Stimulated activated CD8-positive, alpha-beta memory T cell treated with anti-CD3 and anti-CD28 coated beads, Interleukin-4, amount 100 ng/mL, for 24 hours (primary cell): ENCODE measurements around the gene RARA.
A peak's percentile ranks its signal among the peaks of the same experiment; 100 is the strongest.

ENCODE experiments used
- DNase-seq: peaks from one replicate; pipeline ENCODE4 v3.0.0-alpha.2; 2020; ENCODE audit warnings: low read depth

Gene RARA

DNA sequence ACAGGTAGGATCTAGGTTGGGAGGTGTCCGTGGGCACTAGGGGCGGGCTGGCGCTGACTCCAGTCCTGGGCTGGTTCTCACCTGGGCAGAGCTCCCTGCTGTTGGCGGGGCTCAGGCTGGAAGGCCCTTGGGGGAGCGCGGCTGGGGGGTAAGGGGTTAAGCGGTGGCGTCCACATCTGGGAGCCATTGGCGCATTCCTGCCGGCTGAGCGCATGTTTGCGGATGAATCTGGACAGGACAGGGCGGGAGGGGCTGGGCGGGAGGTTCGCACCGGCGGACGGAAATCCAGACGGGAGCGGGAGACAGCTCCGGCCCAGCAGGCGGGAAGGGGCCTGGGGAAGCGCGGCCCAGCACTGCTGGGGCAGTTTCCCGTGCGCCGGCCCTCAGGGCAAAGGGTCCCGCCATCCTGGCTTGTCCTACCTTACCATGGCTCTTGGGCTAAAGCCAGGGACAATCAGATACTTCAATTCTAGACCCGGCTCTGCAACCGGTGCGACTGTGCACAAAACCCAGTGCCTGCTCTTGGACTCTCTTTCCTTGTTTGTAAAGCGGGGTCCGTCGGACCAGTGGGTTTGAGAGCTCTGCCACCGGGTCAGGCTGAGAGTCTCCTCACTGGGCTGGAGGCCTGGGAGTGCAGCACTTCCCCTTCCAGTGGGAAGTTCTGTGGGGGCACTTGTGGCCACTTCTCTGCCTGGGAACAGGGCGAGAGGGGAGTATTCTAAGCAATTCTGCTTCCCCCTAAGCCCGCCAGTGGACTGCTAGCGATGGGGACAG is 7.8 kb downstream of the RARA start:
- no peak for DNase-seq

GRCh38 chr17:40317345-40317873 is 8.4 kb downstream of the RARA start:
- no peak for DNase-seq

DNA sequence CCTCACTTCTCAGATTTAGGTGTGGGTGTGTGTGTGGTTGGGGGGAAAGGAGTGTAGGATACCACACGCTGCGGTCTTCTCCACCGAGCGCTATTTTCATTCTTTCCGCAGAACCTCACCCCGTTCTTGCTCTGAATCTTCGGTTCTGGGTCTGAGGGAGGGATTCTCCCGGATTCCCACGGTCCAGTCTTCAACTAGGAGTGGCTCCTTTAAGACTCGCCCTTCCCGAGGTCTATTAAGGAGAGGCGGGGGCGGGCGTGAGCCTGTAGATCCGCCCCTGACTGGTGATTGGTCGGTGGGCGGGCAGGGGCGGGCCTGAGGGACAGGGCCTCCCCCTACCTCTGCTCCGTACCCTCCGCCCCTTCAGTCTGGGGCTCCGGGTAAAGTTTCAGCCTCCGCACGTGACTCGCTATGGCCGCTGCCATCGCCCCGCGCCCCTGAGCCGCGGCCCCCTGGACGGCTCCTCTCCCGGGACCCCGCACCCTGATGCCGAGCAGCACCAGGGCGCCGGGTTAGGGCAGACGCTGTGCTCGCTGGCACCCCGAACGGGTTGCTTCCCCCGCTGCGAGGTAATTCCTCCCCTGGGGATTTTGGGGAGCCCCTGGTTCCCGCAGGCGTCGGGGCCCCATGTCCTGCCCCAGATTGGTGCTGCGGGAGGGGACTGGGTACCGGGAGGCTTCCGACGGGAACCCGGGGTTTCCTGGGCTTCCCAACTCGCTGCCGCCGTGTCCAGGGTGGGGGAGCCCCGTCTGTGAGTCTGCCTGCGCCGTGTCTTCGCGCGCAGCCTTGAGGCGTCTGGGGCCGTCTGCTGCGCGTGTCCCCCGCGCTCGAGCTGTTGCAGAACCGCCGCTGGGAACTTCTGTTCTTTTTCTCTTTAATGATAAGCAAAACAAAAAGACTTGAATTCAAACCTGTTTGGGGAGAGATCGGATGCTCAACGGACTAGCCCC is 9.2 kb downstream of the RARA start:
- peak; percentile 85 for DNase-seq

DNA sequence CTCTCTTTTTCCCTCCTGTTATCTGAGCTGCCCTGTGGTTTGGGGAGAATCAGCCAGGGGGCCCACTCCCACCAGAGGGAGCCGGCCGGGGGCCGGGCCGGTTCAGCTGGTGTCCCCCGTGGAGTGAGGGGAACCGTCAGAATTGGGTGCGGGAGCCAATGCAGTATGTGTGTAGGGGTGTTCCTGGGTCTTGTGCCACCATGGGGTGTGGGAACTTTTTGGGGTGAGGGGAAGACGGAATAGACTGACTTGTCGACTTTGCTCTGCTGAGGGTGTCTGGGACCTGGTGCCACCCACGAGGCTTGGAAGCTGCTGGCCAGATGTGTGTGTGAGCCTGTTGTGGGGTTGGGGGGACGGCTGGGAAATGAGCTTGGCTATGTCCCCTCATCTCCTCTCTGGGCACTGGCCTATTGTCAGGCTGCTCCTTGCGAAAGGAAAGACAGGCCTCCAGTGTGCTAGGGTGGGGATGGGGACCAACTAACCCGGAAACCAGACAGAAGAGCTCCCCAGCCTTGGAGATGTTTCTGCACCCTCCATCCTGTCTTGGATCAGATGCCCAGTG is 9.9 kb downstream of the RARA start:
- DNase-seq: no peak

- peak; percentile 50 for DNase-seq
Measured at GRCh38 chr17:40319651-40320540, 10.9 kb downstream of the RARA start.

DNA sequence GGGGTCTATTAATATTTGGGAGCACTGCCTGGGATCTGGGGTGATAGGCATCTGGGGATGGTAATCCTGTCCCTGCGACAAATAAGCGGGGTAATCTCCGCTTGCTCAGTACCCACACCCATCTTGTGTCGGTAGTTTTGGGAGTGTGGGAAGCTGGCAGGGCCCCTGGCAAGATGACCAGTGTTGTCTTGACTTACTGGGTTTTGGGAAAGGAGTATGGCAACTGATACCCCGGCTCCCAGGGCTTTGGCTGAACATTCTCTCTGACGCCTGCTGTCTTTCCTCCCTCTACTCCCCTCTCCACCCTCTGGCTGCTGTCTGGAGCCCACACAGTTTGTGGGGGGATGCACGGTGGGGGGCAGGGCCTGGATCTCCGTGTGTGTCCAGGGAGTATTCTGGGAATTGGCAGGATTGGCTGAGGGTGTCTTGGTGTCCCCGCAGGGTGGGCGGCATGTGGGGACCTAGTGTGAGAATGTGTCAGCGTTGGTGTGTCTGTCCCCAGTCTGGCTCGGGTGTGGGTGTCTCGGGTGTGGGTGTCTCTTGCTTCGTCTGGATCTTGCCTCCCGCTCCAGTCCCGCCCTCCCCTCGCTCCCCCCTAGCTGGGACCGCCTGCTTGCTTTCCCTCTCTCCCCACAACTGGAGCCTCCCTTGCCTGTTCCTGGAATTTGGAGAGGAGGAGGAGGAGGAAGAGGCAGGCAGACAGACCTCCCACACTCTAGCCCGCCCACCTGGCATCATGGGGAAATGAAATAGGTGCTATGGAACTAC is 12.0 kb downstream of the RARA start:
- DNase-seq: no peak

- DNase-seq: no peak
Measured at GRCh38 chr17:40321524-40321929, 12.5 kb downstream of the RARA start.

DNA sequence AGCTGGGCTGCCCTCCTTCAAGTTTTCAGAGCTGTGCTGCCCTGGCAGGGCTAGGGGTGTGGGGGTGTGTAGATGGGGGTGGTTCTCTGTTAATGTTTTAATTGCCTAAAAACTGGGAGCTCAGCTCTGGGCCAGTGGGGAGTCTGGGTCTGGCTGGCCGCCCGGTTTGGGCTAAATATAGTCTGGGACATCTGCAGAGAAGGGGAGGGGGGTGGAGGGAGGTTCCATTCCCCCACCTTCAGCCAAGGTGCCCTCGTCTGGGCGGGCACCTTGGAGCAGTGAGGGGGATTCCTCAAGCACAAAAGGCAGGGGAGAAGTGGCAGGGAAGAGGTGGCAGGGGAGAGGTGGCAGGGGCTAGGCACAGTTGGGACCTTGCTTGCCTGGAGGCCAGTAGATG is 13.0 kb downstream of the RARA start:
- no peak for DNase-seq

DNA sequence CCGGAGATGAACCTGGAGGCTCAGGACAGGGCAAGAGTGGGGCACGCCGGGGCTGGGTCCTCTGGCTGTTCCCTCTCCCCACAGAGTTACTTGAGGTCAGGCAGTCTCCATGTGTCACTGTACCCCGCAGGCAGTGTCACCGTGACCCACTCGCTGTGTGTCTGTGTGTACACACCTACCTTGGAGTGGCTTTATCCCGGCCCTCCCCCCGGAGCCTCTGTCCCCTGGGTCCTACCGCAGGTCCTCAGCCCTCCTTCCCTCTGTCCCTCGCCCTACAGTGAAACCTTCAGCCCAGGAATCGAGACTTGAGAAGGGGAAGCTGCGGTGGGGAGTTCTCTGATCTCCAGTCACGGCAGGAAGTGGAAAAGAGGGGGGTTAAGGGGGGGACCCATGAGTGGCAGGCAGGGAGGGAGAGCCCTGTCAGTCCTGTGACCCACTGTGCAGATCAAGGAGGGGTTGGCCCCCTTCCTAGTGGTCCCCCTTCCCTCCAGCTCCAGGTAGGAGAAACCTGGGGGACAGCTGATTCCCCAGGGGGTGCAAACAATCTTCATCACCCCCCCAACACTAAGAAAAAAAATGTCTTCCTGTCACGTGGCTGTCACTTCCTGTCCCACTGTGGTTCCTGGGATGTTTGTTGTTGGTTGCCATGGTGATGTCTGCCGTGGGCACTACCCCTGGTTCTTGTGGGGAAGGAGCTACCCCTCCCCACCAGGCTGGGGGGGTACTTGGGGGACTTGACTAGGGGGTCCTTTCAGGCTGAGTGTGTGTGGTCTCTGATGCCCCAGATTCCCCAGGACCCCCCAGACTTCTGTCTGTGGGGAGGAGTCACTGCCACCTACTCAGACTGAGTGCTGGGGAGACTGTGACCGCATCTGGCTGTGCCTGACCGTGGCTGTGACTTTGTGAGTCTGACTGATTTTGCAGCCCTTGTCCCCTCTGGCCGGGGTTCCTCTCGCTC is 13.7 kb downstream of the RARA start:
- DNase-seq: peak; percentile 77

DNA sequence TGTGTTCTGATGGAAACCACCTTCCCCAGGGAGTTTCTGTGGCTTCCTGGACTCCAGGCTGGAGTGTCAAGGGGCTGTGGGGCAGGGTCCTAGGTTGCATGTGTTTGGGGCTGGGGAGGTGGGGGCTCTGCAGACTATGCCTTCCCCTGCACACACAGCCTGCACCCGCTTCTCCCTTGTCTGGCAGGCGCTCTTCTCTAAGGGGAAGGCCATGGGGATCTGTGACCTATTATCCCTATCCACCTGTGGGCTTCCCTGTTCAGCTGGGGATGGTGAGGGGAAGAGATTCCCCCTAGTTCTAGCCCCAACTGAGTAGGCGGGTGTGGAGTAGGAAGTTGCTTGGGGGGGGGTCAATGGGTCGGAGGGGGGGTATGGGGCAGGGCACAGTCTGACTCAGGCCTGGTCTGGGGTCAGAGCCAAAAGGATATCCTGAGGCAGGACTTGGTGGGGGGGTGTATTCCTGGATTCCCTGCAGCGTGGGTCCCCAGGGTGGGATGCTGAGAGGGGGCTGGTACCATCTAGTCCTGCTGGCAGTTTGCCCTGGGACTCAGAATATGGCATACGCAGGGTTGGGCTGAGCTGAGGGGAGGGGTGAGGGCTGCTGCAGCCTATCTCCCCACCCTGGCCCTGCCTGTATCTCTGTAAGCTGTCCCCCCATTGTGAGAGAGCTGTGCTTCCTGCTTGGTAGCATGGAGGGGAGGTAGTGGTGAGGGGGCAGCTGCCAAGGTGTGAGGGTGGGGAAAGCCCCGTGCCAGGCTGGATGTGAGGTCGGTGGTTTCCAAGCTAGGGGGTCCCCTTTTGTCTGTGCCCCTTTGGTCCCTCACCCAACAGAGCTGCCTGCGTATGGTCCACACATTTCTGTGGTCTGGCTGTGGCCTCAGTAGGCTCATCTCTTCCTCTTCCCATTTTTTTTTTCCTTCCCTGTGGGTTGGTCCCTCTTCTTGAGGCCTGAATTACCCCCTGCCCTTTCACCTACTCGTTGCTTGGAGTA is 14.7 kb downstream of the RARA start:
- peak; percentile 63 for DNase-seq

DNA sequence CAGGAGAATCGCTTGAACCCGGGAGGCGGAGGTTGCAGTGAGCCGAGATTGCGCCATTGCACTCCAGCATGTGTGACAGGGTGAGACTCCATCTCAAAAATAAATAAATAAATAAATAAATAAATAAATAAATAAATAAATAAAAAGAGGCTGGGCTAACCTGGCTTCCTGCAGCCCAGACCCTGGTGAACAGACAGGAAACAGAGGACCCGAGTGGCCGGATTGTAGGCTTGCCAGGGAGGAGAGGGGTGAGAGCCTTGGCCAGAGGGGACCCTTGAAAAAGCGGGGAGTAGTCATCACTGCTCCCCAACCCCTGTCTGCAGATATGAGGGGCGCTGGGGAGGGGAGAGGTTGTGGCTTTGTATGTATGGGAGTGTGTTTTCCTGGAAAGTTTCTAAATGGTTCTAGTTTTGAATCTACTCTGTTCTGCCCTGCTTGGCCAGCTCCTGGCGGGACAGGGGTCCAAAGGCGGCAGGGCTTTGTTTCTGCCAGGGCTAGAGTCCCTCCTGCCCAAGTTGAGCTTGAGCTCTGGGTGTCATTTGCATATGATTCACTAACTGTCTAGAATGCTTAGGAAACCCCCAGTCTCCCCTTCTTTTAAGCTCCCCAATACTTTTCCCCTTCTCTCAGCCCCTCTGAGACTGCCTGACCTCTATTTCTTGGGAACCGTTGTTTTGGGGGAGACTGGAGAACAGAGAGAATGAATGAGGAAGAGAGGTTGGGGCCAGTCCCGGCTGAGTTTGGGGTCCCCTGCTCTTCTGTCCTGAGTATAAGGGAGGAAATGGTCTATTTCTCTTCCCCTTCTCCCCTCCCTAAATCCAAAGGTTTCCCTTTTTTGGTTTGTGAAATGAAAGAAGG is 16.4 kb downstream of the RARA start:
- DNase-seq: no peak

- no peak for DNase-seq
Measured at GRCh38 chr17:40326014-40326831, 17.2 kb downstream of the RARA start.

- DNase-seq: no peak
Measured at GRCh38 chr17:40326832-40327199, 17.8 kb downstream of the RARA start.

DNA sequence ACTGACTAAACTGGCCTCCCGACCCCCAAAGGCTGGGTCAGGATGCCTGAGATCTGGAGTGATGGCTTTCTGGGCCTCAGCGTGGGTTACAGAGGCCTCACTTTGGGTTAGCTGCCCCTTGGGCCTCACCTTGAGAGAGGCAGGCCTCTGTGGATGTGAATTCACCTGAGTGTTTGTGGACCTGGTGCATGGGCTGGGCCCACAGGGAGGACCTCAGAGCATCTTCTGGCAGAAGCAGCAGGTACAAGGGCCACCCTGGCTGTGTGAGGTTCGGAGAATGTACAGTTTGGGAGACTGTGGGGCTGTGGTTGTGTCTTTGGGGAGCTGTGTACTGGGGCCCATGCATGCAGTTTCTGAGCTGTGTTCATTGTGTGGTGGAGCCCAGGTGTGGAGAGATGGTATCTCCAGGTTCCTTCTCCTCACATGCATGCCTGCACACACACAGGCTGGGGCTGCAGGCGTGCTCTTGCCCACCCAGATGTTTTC is 18.3 kb downstream of the RARA start:
- no peak for DNase-seq

GRCh38 chr17:40327735-40328385 is 18.9 kb downstream of the RARA start:
- no peak for DNase-seq

DNA sequence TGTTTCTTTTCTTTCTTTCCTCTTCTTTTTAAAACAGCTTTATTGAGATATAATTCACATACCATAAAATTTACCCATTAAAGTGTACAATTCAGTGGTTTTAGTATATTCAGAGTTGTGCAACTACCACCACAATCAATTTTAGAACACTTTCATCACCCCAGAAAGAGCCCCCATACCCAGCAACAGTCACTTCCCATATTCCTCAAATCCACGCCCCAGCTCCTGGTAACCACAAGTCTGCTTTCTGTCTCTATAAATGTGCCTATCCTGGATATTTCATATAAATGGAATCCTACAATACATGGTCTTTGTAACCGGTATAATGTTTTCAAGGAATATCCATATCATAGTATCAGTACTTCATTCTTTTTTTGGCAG is 19.4 kb downstream of the RARA start:
- DNase-seq: no peak
